ENCODE results near the gene TBX1. TPM values are rescaled to one million over a fixed set of nuclear protein-coding genes. Genes with fewer than 3 reads are reported as not detected.
"Not testable (repeated sequence)": the region's sequence is repeated elsewhere in the genome, so short reads cannot be mapped to it uniquely, and the experiment has no call there.

Gene TBX1
- total and polyA plus RNA-seq, 2 of the 8 experiments (the other 6 are each of a cell fraction or from before 2014, with no cell fraction given) = 0.28 TPM; not detected in 1

DNA sequence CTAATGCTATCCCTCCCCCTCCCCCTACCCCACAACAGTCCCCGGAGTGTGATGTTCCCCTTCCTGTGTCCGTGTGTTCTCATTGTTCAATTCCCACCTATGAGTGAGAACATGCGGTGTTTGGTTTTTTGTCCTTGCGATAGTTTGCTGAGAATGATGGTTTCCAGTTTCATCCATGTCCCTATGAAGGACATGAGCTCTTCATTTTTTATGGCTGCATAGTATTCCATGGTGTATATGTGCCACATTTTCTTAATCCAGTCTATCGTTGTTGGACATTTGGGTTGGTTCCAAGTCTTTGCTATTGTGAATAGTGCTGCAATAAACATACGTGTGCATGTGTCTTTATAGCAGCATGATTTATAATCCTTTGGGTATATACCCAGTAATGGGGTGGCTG is 16.6 kb downstream of the TBX1 start:
- not testable (repeated sequence) for H3K23ac ChIP-seq (ENCODE audit: insufficient read length)

More for the DNA sequence above, 16.6 kb downstream of the TBX1 start:
- H3K79me2 ChIP-seq (ENCODE audit: control insufficient read depth in 1 of 2, insufficient read depth in 2 of 2, low read length in 2 of 2); H4K91ac ChIP-seq (replicated peaks; ENCODE audit: insufficient read length, low read length); H2BK15ac ChIP-seq (ENCODE audit: low read length); H3K14ac ChIP-seq (ENCODE audit: insufficient read length); H3K9ac ChIP-seq (replicated peaks in 1 of 4; ENCODE audit: extremely low read depth in 1 of 4, low read depth in 3 of 4, low read length in 3 of 4); H3K9me3 ChIP-seq (ENCODE audit: insufficient read depth in 2 of 2, low read depth in 1 of 2, low read length in 1 of 2); H4K5ac ChIP-seq (ENCODE audit: insufficient read length, low read depth, low read length); H3K36me3 ChIP-seq (ENCODE audit: control insufficient read depth in 2 of 4, insufficient read depth in 4 of 4, low read length in 3 of 4); H3K23me2 ChIP-seq (ENCODE audit: low read depth, low read length); H3K4me2 ChIP-seq (ENCODE audit: insufficient read depth in 1 of 2, low read depth in 2 of 2, low read length in 2 of 2); H2AFZ ChIP-seq (ENCODE audit: low read length); H3K79me1 ChIP-seq (ENCODE audit: low read depth, low read length); H2BK120ac ChIP-seq (replicated peaks; ENCODE audit: low read depth, low read length); H3K4me3 ChIP-seq (ENCODE audit: extremely low read depth in 1 of 4, insufficient read depth in 2 of 4, low read depth in 3 of 4, low read length in 4 of 4); H3K27me3 ChIP-seq (replicated peaks in 1 of 4; ENCODE audit: control insufficient read depth in 3 of 4, extremely low read depth in 1 of 4, insufficient read depth in 3 of 4, low read length in 3 of 4); H3K18ac ChIP-seq (ENCODE audit: extremely low read depth, low read length); H3K27ac ChIP-seq (ENCODE audit: low read depth, low read length); DNase-seq (ENCODE audit: low read depth in 1 of 2, low spot score in 2 of 2); H4K20me1 ChIP-seq (replicated peaks in 1 of 2; ENCODE audit: control insufficient read depth in 1 of 2, insufficient read depth in 2 of 2, low read length in 2 of 2); H4K8ac ChIP-seq (ENCODE audit: extremely low read depth, insufficient read depth, low read length); H2AK5ac ChIP-seq (ENCODE audit: low read depth, low read length); H2BK12ac ChIP-seq (ENCODE audit: low read depth, low read length); H3K4me1 ChIP-seq (replicated peaks in 1 of 4; ENCODE audit: control insufficient read depth in 3 of 4, insufficient read depth in 4 of 4, low read length in 3 of 4); H3K56ac ChIP-seq (replicated peaks; ENCODE audit: insufficient read length, low read depth, low read length); H2BK5ac ChIP-seq (ENCODE audit: low read depth, low read length); H2BK20ac ChIP-seq (ENCODE audit: low read length); FAIRE-seq; H3K4ac ChIP-seq (replicated peaks; ENCODE audit: insufficient read length, low read depth, low read length): not testable (repeated sequence)
- CTCF ChIA-PET (ENCODE audit: partially characterized antibody) = interaction anchor here (0.7 to 2.0 kb wide), 7 partner anchors 8 to 206 kb away, joined by 3 to 9 read pairs (median 4); no protein-coding TSS in a partner anchor
- POLR2A ChIA-PET (ENCODE audit: partially characterized antibody) = interaction anchor here (1.0 to 1.3 kb wide), 2 partner anchors 10 kb away, joined by 3 to 4 read pairs; no protein-coding TSS in a partner anchor
- WGBS, 2 experiments (ENCODE audit: extremely low coverage in 1 of 2, insufficient coverage in 1 of 2, insufficient read length in 1 of 2, insufficient replicate concordance in 2 of 2, low coverage in 1 of 2, low lambda C conversion rate in 2 of 2, missing lambda C conversion rate in 1 of 2) = 91% methylated on average over 6 of the region's 6 CpGs; no CpG with 5 or more reads in 1 of the 2 experiments
